Measurements from ENCODE around the gene MAPKAP1.

DNA sequence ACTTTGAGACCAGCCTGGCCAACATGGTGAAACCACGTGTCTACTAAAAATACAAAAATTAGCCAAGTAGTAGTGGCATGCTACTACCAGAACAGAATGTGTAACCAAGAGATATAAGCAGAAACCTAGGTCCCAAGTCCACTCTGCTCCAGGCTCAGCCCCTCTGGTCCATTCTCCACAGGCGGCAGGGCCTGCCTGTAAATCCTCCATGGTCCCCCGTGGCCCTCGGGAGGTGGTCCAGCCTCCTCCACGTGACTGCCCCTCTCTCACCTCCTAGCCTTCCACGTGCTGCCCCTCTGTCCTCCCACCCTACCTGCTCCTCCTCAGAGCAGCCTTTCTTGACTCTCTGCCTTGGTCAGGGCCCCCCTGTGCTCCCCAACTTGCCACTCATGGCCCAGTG is 318.0 kb downstream of the MAPKAP1 start:
- TF ChIP-seq POLR2AphosphoS5 (IDR thresholded peaks at IDR 0.05; ENCODE audit: low read depth, low read length) (no peak), POLR2A (IDR thresholded peaks at IDR 0.05; ENCODE audit: low read depth, low read length) (no peak), TAF1 (IDR thresholded peaks at IDR 0.05; ENCODE audit: borderline replicate concordance, low read depth, low read length) (no peak)
